OCI-LY1 (cell line): ENCODE measurements around the gene PSORS1C1.

ENCODE experiments used
- H2AFZ ChIP-seq: fragments of 200-600 bp; sonication (generic), shearing (Covaris generic); 2 replicates; pipeline ENCODE4 v1.6.0; 2014; ENCODE audit warnings: antibody characterized with exemption, mild to moderate bottlenecking, low read length
- H3F3A ChIP-seq: fragments of 200-600 bp; sonication (generic), shearing (Covaris generic); 2 replicates; pipeline ENCODE4 v1.6.0; 2014; ENCODE audit warnings: mild to moderate bottlenecking, antibody characterized with exemption, low read length, moderate library complexity; ENCODE audit not compliant: insufficient read depth
- H3K27ac ChIP-seq: fragments of 200-600 bp; sonication (generic); 2 replicates; pipeline ENCODE4 v1.5.1; 2014; ENCODE audit warnings: low read length, mixed run types, mild to moderate bottlenecking, low read depth; ENCODE audit not compliant: poor library complexity, severe bottlenecking
- H3K27me3 ChIP-seq: fragments of 200-600 bp; sonication (generic); 2 replicates; pipeline ENCODE4 v1.6.0; 2014; ENCODE audit warnings: antibody characterized with exemption, mild to moderate bottlenecking, low read length, moderate library complexity; ENCODE audit not compliant: insufficient read depth
- H3K36me3 ChIP-seq: fragments of 200-600 bp; sonication (generic); 2 replicates; pipeline ENCODE4 v1.6.1; 2014; ENCODE audit warnings: mild to moderate bottlenecking, antibody characterized with exemption, low read length, moderate library complexity, mixed read lengths; ENCODE audit not compliant: insufficient read depth
- H3K4me1 ChIP-seq: fragments of 200-600 bp; sonication (generic); 2 replicates; pipeline ENCODE4 v1.5.1; 2014; ENCODE audit warnings: mild to moderate bottlenecking, low read length, moderate library complexity; ENCODE audit not compliant: insufficient read depth, severe bottlenecking
- H3K4me2 ChIP-seq: fragments of 200-600 bp; sonication (generic), shearing (Covaris generic); 2 replicates; pipeline ENCODE4 v1.6.1; 2014; ENCODE audit warnings: low read length
- H3K4me3 ChIP-seq: fragments of 200-600 bp; sonication (generic); 2 replicates; pipeline ENCODE4 v1.5.1; 2014; ENCODE audit warnings: low read length, low read depth, mild to moderate bottlenecking, mixed read lengths; ENCODE audit not compliant: poor library complexity, severe bottlenecking
- H3K79me2 ChIP-seq: fragments of 200-600 bp; shearing (Covaris generic); 2 replicates; pipeline ENCODE4 v1.6.1; 2016; ENCODE audit warnings: mixed run types, low read length, mixed read lengths; ENCODE audit not compliant: insufficient read depth
- H3K9ac ChIP-seq: fragments of 200-600 bp; sonication (generic), shearing (Covaris generic); 2 replicates; pipeline ENCODE4 v1.6.1; 2014; ENCODE audit warnings: mild to moderate bottlenecking, low read length, mixed read lengths
- H3K9me2 ChIP-seq: fragments of 200-600 bp; sonication (generic), shearing (Covaris generic); 2 replicates; pipeline ENCODE4 v1.6.1; 2014; ENCODE audit warnings: low read depth, mild to moderate bottlenecking, low read length, mixed read lengths
- H3K9me3 ChIP-seq: fragments of 200-600 bp; shearing (Covaris generic); 2 replicates; pipeline ENCODE4 v1.6.1; 2014; ENCODE audit warnings: low read length, mixed read lengths
- H4K20me1 ChIP-seq: fragments of 200-600 bp; sonication (generic), shearing (Covaris generic); 2 replicates; pipeline ENCODE4 v1.6.0; 2016; ENCODE audit warnings: mild to moderate bottlenecking, low read length; ENCODE audit not compliant: insufficient read depth
- EZH2 ChIP-seq: fragments of 200-600 bp; sonication (generic), shearing (Covaris generic); IDR thresholded peaks from 2 replicates; pipeline ENCODE4 v1.8.0; 2017; ENCODE audit warnings: borderline replicate concordance, mixed run types, mild to moderate bottlenecking, antibody characterized with exemption, low read length, moderate library complexity, mixed read lengths
- TF ChIP-seq, protein P1 (sequence below): fragments of 200-600 bp; sonication (generic), shearing (Covaris generic); IDR thresholded peaks from 2 replicates; pipeline ENCODE4 v1.5.1; 2017; ENCODE audit warnings: mild to moderate bottlenecking, antibody characterized with exemption, low read length, moderate library complexity, mixed read lengths

The PSORS1C1 gene

DNA sequence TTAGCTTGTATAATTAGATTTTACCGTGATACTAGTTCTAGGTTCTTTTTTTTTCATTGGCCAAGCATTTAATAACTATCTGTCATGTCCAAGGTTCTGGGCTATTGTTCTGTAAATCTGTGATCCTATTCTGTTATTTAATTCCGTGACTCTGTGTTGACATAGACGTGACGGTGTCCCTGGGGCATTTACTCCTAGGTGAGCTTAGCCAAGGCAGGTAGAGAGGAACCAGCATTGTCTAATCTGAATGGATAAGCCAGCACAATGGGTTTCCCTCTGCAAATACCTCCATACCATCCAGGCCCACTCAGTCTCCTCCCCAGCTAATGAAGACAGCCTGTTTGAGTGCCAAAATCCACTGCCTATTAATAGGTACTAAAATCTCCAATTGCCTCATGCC lies 14.5 kb downstream of the PSORS1C1 start:
- no peaks in the 10 kb centered on the region for H3K9me3 ChIP-seq
- H3K4me2 ChIP-seq = no peak overlapping the region
- no peaks in the 10 kb centered on the region for H3K36me3 ChIP-seq
- H3K9ac ChIP-seq = no peak overlapping the region
- H3K9me2 ChIP-seq = no peaks in the 10 kb centered on the region
- no peak for TF ChIP-seq EZH2
- TF ChIP-seq, protein P1, sequence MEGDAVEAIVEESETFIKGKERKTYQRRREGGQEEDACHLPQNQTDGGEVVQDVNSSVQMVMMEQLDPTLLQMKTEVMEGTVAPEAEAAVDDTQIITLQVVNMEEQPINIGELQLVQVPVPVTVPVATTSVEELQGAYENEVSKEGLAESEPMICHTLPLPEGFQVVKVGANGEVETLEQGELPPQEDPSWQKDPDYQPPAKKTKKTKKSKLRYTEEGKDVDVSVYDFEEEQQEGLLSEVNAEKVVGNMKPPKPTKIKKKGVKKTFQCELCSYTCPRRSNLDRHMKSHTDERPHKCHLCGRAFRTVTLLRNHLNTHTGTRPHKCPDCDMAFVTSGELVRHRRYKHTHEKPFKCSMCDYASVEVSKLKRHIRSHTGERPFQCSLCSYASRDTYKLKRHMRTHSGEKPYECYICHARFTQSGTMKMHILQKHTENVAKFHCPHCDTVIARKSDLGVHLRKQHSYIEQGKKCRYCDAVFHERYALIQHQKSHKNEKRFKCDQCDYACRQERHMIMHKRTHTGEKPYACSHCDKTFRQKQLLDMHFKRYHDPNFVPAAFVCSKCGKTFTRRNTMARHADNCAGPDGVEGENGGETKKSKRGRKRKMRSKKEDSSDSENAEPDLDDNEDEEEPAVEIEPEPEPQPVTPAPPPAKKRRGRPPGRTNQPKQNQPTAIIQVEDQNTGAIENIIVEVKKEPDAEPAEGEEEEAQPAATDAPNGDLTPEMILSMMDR = no peak
- no peak overlapping the region for H2AFZ ChIP-seq
- H3K4me1 ChIP-seq = no peaks in the 10 kb centered on the region
- H3K79me2 ChIP-seq = no peaks in the 10 kb centered on the region
- H3K27ac ChIP-seq = no peak overlapping the region
- no peaks in the 10 kb centered on the region for H4K20me1 ChIP-seq
- no peak overlapping the region for H3K4me3 ChIP-seq
- no peaks in the 10 kb centered on the region for H3F3A ChIP-seq
- H3K27me3 ChIP-seq = peaks cover 6% of the 10 kb centered on the region; the same call in 1 of the 2 replicates

DNA sequence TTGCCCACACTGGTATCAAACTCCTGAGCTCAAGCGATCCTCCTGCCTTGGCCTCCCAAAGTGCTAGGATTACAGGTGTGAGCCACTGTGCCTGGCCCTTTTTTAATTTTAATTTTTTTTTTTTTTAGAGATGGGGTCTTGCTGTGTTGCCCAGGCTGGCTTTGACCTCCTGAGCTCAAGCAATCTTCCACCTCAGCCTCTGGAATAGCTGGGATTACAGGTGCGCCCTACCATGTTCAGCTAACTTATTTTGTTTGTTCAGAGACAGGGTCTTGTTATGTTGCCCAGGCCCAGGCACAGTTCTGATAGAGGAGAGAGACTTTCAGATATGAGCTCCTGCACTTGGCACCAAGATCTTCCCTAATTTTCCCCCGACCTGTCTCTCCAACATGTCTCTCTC lies 16.2 kb downstream of the PSORS1C1 start:
- TF ChIP-seq EZH2 = no peak
- TF ChIP-seq, protein P1 = no peak
- H3K27me3 ChIP-seq = peaks cover 7% of the 10 kb centered on the region; the same call in 1 of the 2 replicates
- no peak overlapping the region for H3K9ac ChIP-seq
- H3K36me3 ChIP-seq = no peaks in the 10 kb centered on the region
- H3K9me2 ChIP-seq = no peaks in the 10 kb centered on the region
- H3K4me1 ChIP-seq = no peaks in the 10 kb centered on the region
- no peaks in the 10 kb centered on the region for H3K79me2 ChIP-seq
- H3K9me3 ChIP-seq = no peaks in the 10 kb centered on the region
- no peaks in the 10 kb centered on the region for H4K20me1 ChIP-seq
- H2AFZ ChIP-seq = no peak overlapping the region
- H3K4me3 ChIP-seq = no peak overlapping the region
- no peak overlapping the region for H3K27ac ChIP-seq
- no peak overlapping the region for H3K4me2 ChIP-seq
- H3F3A ChIP-seq = no peaks in the 10 kb centered on the region

DNA sequence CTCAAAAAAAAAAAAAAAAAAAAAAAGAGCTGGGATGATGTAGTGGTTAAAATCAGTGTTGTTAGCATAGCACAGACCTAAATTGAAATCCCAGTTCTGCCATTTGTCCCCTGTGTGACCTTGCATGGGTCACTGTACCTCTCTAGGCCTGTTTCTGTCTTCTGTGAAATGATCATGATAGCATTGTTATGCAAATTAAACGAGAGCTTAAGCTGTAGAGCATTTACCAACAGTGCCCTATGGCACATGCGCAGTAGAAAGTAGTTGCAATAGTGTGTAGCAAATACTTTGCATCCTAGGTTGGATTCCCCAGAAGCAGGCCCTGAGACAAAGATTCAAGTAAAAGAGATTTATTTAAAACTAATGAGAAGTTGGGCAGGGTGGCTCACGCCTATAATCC lies 17.0 kb downstream of the PSORS1C1 start:
- no peaks in the 10 kb centered on the region for H3K9me3 ChIP-seq
- H3K4me3 ChIP-seq = no peak overlapping the region
- H2AFZ ChIP-seq = no peak overlapping the region
- 0 out of 2 replicates have a peak, but pooled peaks cover 3% of the 10 kb centered on the region for H3K27me3 ChIP-seq
- no peaks in the 10 kb centered on the region for H3K36me3 ChIP-seq
- no peaks in the 10 kb centered on the region for H3K9me2 ChIP-seq
- H4K20me1 ChIP-seq = no peaks in the 10 kb centered on the region
- H3K4me1 ChIP-seq = no peaks in the 10 kb centered on the region
- no peak overlapping the region for H3K27ac ChIP-seq
- H3K79me2 ChIP-seq = no peaks in the 10 kb centered on the region
- no peaks in the 10 kb centered on the region for H3F3A ChIP-seq
- TF ChIP-seq, protein P1 = no peak
- H3K4me2 ChIP-seq = no peak overlapping the region
- no peak overlapping the region for H3K9ac ChIP-seq
